MM.1S (cell line): ENCODE data around the gene UNC5CL.

Experiments
- EZH2 ChIP-seq: fragments of 300-600 bp; sonication (generic); optimal IDR thresholded peaks from 2 replicates; pipeline ENCODE3; 2017; ENCODE audit warnings: low read depth, mild to moderate bottlenecking, antibody characterized with exemption, low read length, mixed read lengths
- TF ChIP-seq, protein P1 (sequence below): fragments of 300-600 bp; sonication (generic); IDR thresholded peaks from 2 replicates; pipeline ENCODE4 v1.5.1; 2016; ENCODE audit warnings: antibody characterized with exemption, low read length, mixed read lengths

DNA sequence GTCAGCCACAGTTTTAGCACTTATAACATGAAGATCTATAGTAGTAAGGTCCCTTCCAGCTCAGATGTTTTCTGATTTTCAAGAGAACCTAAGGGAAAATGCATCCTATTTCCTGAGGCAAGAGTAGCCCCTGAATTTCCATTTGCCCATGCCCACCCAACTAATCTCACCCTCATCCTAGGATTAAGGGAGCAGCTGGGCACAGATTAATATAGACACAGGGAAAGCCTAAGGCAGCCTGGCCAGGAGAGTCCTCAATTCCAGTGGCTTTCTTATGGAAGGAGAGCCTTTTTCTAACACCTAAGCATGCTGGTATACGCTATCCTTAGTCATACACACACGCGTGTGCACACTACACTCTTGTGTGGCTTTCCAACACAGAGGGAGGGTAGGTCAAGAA is 15.5 kb upstream of the UNC5CL start:
- TF ChIP-seq, protein P1, sequence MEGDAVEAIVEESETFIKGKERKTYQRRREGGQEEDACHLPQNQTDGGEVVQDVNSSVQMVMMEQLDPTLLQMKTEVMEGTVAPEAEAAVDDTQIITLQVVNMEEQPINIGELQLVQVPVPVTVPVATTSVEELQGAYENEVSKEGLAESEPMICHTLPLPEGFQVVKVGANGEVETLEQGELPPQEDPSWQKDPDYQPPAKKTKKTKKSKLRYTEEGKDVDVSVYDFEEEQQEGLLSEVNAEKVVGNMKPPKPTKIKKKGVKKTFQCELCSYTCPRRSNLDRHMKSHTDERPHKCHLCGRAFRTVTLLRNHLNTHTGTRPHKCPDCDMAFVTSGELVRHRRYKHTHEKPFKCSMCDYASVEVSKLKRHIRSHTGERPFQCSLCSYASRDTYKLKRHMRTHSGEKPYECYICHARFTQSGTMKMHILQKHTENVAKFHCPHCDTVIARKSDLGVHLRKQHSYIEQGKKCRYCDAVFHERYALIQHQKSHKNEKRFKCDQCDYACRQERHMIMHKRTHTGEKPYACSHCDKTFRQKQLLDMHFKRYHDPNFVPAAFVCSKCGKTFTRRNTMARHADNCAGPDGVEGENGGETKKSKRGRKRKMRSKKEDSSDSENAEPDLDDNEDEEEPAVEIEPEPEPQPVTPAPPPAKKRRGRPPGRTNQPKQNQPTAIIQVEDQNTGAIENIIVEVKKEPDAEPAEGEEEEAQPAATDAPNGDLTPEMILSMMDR = no peak
- TF ChIP-seq EZH2 = no peak
